Measurements from ENCODE around the gene MYBPHL.

DNA sequence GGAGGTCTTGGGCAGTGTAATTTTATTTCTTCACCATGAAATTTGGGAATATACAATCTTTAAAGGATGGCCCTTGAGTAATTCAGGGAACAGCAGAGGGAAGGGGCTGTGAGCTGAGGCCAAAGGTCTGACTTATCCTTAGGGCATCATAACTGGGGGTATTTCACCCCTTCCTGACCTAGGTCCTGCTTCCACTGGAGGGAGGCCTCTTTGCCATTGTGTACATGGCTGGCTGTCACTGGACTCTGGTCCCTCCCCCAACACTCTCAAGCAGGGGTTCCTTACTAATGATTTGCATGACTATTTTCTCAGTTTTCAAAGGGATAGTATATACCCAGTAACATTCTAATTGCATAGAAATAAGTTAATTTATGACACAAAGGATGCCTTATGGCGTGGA is 16.7 kb downstream of the MYBPHL start:
- no peak for TF ChIP-seq ZNF114 (CRISPR knock-in tag; IDR thresholded peaks at IDR 0.05)
- no peak for TF ChIP-seq EZH2 (IDR thresholded peaks at IDR 0.05; ENCODE audit: low read depth, unreplicated experiment)
- TF ChIP-seq, protein P1, sequence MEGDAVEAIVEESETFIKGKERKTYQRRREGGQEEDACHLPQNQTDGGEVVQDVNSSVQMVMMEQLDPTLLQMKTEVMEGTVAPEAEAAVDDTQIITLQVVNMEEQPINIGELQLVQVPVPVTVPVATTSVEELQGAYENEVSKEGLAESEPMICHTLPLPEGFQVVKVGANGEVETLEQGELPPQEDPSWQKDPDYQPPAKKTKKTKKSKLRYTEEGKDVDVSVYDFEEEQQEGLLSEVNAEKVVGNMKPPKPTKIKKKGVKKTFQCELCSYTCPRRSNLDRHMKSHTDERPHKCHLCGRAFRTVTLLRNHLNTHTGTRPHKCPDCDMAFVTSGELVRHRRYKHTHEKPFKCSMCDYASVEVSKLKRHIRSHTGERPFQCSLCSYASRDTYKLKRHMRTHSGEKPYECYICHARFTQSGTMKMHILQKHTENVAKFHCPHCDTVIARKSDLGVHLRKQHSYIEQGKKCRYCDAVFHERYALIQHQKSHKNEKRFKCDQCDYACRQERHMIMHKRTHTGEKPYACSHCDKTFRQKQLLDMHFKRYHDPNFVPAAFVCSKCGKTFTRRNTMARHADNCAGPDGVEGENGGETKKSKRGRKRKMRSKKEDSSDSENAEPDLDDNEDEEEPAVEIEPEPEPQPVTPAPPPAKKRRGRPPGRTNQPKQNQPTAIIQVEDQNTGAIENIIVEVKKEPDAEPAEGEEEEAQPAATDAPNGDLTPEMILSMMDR (conservative IDR thresholded peaks at IDR 0.05; ENCODE audit: low read depth in 2 of 2) = no peak
- TF ChIP-seq, protein P2, sequence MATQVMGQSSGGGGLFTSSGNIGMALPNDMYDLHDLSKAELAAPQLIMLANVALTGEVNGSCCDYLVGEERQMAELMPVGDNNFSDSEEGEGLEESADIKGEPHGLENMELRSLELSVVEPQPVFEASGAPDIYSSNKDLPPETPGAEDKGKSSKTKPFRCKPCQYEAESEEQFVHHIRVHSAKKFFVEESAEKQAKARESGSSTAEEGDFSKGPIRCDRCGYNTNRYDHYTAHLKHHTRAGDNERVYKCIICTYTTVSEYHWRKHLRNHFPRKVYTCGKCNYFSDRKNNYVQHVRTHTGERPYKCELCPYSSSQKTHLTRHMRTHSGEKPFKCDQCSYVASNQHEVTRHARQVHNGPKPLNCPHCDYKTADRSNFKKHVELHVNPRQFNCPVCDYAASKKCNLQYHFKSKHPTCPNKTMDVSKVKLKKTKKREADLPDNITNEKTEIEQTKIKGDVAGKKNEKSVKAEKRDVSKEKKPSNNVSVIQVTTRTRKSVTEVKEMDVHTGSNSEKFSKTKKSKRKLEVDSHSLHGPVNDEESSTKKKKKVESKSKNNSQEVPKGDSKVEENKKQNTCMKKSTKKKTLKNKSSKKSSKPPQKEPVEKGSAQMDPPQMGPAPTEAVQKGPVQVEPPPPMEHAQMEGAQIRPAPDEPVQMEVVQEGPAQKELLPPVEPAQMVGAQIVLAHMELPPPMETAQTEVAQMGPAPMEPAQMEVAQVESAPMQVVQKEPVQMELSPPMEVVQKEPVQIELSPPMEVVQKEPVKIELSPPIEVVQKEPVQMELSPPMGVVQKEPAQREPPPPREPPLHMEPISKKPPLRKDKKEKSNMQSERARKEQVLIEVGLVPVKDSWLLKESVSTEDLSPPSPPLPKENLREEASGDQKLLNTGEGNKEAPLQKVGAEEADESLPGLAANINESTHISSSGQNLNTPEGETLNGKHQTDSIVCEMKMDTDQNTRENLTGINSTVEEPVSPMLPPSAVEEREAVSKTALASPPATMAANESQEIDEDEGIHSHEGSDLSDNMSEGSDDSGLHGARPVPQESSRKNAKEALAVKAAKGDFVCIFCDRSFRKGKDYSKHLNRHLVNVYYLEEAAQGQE (IDR thresholded peaks at IDR 0.05; ENCODE audit: unreplicated experiment) = no peak

Data from GM23338 (cell line).